GM12878 (cell line): ENCODE results near the gene RASIP1. TPM values are rescaled to one million over a fixed set of nuclear protein-coding genes. Genes with fewer than 3 reads are reported as not detected.
A peak's percentile ranks its signal among the peaks of the same experiment; 100 is the strongest.

Experiments
- ATF7 ChIP-seq: fragments of 450-650 bp; IDR thresholded peaks from 2 replicates; pipeline ENCODE4 v1.6.1; 2016; ENCODE audit warnings: low read depth, mild to moderate bottlenecking
- CEBPZ ChIP-seq: fragments of 150-350 bp; IDR thresholded peaks from 2 replicates; pipeline ENCODE4 v1.6.1; 2016; ENCODE audit warnings: low read depth, low read length
- CHD2 ChIP-seq: IDR thresholded peaks from 2 replicates; pipeline ENCODE4 v1.6.1; 2011; ENCODE audit warnings: low read depth, low read length, improper control_type of control experiment, borderline replicate concordance
- CREM ChIP-seq: IDR thresholded peaks from 2 replicates; pipeline ENCODE4 v1.6.1; 2014; ENCODE audit warnings: antibody characterized with exemption, low read depth
- CTCF ChIP-seq, 3 experiments: IDR thresholded peaks in 2 of 3; conservative IDR thresholded peaks in 1 of 3; 2 replicates each; pipeline ENCODE4 v1.5.1; 2011; ENCODE audit warnings: low read depth in 3 of 3, low read length in 3 of 3, mild to moderate bottlenecking in 3 of 3, control low read depth in 2 of 3, moderate library complexity in 2 of 3, inconsistent platforms in 1 of 3, mixed read lengths in 1 of 3; ENCODE audit not compliant: control insufficient read depth in 2 of 3, insufficient read depth in 1 of 3; ENCODE audit errors: extremely low read depth in 1 of 3
- E2F4 ChIP-seq: IDR thresholded peaks from 2 replicates; pipeline ENCODE4 v1.6.1; 2012; ENCODE audit warnings: low read depth, low read length, improper control_type of control experiment
- E4F1 ChIP-seq: fragments of 450-650 bp; IDR thresholded peaks from 2 replicates; pipeline ENCODE4 v1.6.1; 2018; ENCODE audit warnings: borderline replicate concordance, mild to moderate bottlenecking; ENCODE audit not compliant: partially characterized antibody
- FOXK2 ChIP-seq: fragments of 450-650 bp; IDR thresholded peaks from 2 replicates; pipeline ENCODE4 v1.6.1; 2017; ENCODE audit warnings: mild to moderate bottlenecking, moderate library complexity
- IKZF1 ChIP-seq: fragments of 450-650 bp; conservative IDR thresholded peaks from 2 replicates; pipeline ENCODE4 v1.6.1; 2017; ENCODE audit warnings: antibody characterized with exemption, mild to moderate bottlenecking
- IRF5 ChIP-seq: fragments of 450-650 bp; IDR thresholded peaks from 2 replicates; pipeline ENCODE4 v1.6.1; 2017; ENCODE audit warnings: borderline replicate concordance
- NFIC ChIP-seq: IDR thresholded peaks from 2 replicates; pipeline ENCODE4 v1.6.1; 2012; ENCODE audit warnings: low read depth, mild to moderate bottlenecking, inconsistent platforms, low read length, moderate library complexity
- NR2F1 ChIP-seq: fragments of 450-650 bp; conservative IDR thresholded peaks from 2 replicates; pipeline ENCODE4 v1.6.1; 2017; ENCODE audit warnings: mild to moderate bottlenecking
- NRF1 ChIP-seq: conservative IDR thresholded peaks from 2 replicates; pipeline ENCODE4 v1.6.1; 2011; ENCODE audit warnings: mild to moderate bottlenecking, low read depth, low read length, improper control_type of control experiment
- PKNOX1 ChIP-seq: fragments of 450-650 bp; IDR thresholded peaks from 2 replicates; pipeline ENCODE4 v1.6.1; 2016; ENCODE audit warnings: mild to moderate bottlenecking
- POLR2A ChIP-seq: IDR thresholded peaks from 2 replicates; pipeline ENCODE4 v1.6.1; 2011; ENCODE audit warnings: low read depth, mild to moderate bottlenecking, low read length
- SMARCA5 ChIP-seq: fragments of 450-650 bp; IDR thresholded peaks from 2 replicates; pipeline ENCODE4 v1.6.1; 2017; ENCODE audit warnings: mild to moderate bottlenecking
- ZNF207 ChIP-seq: fragments of 450-650 bp; IDR thresholded peaks from 2 replicates; pipeline ENCODE4 v1.6.1; 2014; ENCODE audit warnings: antibody characterized with exemption, mild to moderate bottlenecking, borderline replicate concordance
- ZNF24 ChIP-seq: fragments of 450-650 bp; IDR thresholded peaks from 2 replicates; pipeline ENCODE4 v1.6.1; 2017; ENCODE audit warnings: antibody characterized with exemption, mild to moderate bottlenecking
- polyA plus RNA-seq, 11 experiments: library from polyadenylated mRNA; depleted of rRNA in 4 of 11; unstranded in 6 of 11; stranded (reverse) in 5 of 11; fragments of >200 nt; fragmentation: Nextera tagmentation in 4 of 11; fragmentation: Illumina TruSeq in 1 of 11; extraction: Ambion mirVana in 4 of 11; extraction: Trizol in 1 of 11; gene quantifications; 1 replicate in 1 of 11; 2 replicates in 10 of 11; pipeline versions ENCODE4 v1.2.1 to v1.2.3, GENCODE V29; 2011 to 2016; ENCODE audit warnings: inconsistent platforms in 2 of 11, missing spikeins in 2 of 11, low read depth in 1 of 11
- total RNA-seq, 4 experiments: library from RNA; depleted of rRNA in 3 of 4; stranded (reverse); fragments of >200 nt in 3 of 4; fragmentation: Illumina TruSeq in 1 of 4; extraction: Trizol in 1 of 4; gene quantifications; 2 replicates each; pipeline versions ENCODE4 v1.2.1 to v1.2.3, GENCODE V29; 2013 to 2021

RASIP1 gene
- total and polyA plus RNA-seq, 10 of the 15 experiments (the other 5 are each of a cell fraction or from before 2014, with no cell fraction given): 0.08 TPM; not detected in 9

GRCh38 chr19:48713864-48714755 lies 26.3 kb downstream of the RASIP1 start (continued):
- TF ChIP-seq NRF1 (peak; percentile 88), E4F1 (no peak), IRF5 (no peak), ZNF24 (no peak), CTCF (IDR thresholded peaks at IDR 0.05 in 2 of 3, conservative IDR thresholded peaks at IDR 0.05 in 1 of 3; ENCODE audit: control insufficient read depth in 2 of 3, extremely low read depth in 1 of 3, insufficient read depth in 1 of 3, low read depth in 3 of 3, low read length in 3 of 3) (no peak; a peak in 1 of 6 replicates), PKNOX1 (peak; percentile 76), NFIC (no peak), POLR2A (peak; percentile 72), CEBPZ (peak; percentile 32; the same call in 1 of the 2 replicates), SMARCA5 (no peak), FOXK2 (no peak), NR2F1 (peak; percentile 84), IKZF1 (peak; percentile 92), CREM (peak; percentile 42; the same call in 1 of the 2 replicates), E2F4 (no peak), ZNF207 (0 out of 2 replicates have a peak, but pooled peaks have one; percentile 27), CHD2 (peak; percentile 84), ATF7 (0 out of 2 replicates have a peak, but pooled peaks have one; percentile 9)
